GM18909 (cell line): ENCODE data around the gene BCL2.

ENCODE experiments used
- ATAC-seq: cut with Tn5 transposase; IDR thresholded peaks from one replicate; pipeline ENCODE4 v1.9.1; 2021; ENCODE audit warnings: mild to moderate bottlenecking; ENCODE audit not compliant: unreplicated experiment, poor library complexity

The BCL2 gene

GRCh38 chr18:63290166-63290820 is 29.3 kb downstream of the BCL2 start:
- ATAC-seq: no peak

GRCh38 chr18:63288311-63288710 is 31.3 kb downstream of the BCL2 start:
- ATAC-seq: no peak

GRCh38 chr18:63287691-63288220 is 31.8 kb downstream of the BCL2 start:
- ATAC-seq: no peak

GRCh38 chr18:63286926-63287325 is 32.6 kb downstream of the BCL2 start:
- no peak for ATAC-seq

GRCh38 chr18:63284827-63285733 is 34.5 kb downstream of the BCL2 start:
- ATAC-seq: peak; percentile 98

GRCh38 chr18:63284173-63284799 is 35.3 kb downstream of the BCL2 start:
- ATAC-seq: no peak

- no peak for ATAC-seq
These were observed 36.1 kb downstream of the BCL2 start for GRCh38 chr18:63283305-63284094.

GRCh38 chr18:63282793-63283192 is 36.8 kb downstream of the BCL2 start:
- ATAC-seq: no peak

- ATAC-seq: no peak
These were observed 46.2 kb downstream of the BCL2 start for GRCh38 chr18:63273222-63273927.

GRCh38 chr18:63272638-63273037 is 46.9 kb downstream of the BCL2 start:
- no peak for ATAC-seq

- ATAC-seq: no peak
These were observed 47.7 kb downstream of the BCL2 start for GRCh38 chr18:63271881-63272299.

- no peak for ATAC-seq
These were observed 48.4 kb downstream of the BCL2 start for GRCh38 chr18:63271148-63271547.

GRCh38 chr18:63267975-63268721 is 51.4 kb downstream of the BCL2 start:
- peak; percentile 71 for ATAC-seq

GRCh38 chr18:63266888-63267790 is 52.4 kb downstream of the BCL2 start:
- ATAC-seq: no peak

- ATAC-seq: no peak
These were observed 54.2 kb downstream of the BCL2 start for GRCh38 chr18:63265326-63265725.

GRCh38 chr18:63264871-63265270 is 54.7 kb downstream of the BCL2 start:
- no peak for ATAC-seq

- ATAC-seq: no peak
These were observed 56.1 kb downstream of the BCL2 start for GRCh38 chr18:63263444-63263843.
